Spleen (tissue), 7 donors: ENCODE measurements around the gene ARAP3.

ENCODE experiments used
- POLR2A ChIP-seq, 3 donors: fragments of 450-650 bp; IDR thresholded peaks; one replicate each; pipeline ENCODE4 v1.5.1; 2017; ENCODE audit warnings: antibody characterized with exemption in 3 of 3, mild to moderate bottlenecking in 1 of 3
- TF ChIP-seq, protein P1 (sequence below), 11 experiments: fragments of 200-600 bp in 7 of 11; fragments of 450-650 bp in 4 of 11; sonication (generic) in 4 of 11; IDR thresholded peaks in 8 of 11; conservative IDR thresholded peaks in 3 of 11; 1 replicate in 7 of 11; 2 replicates in 4 of 11; pipeline versions ENCODE4 v1.4.0 to v1.8.0; 2016 to 2021; ENCODE audit warnings: antibody characterized with exemption in 11 of 11, inconsistent platforms in 4 of 11, mild to moderate bottlenecking in 1 of 11
- donor health status: DM: no; HTN: no; CAD: no; lungs with moderate emphysema.
- donor health status: DM: no; HTN: no; CAD: no.
- donor health status: DM: no; HTN: no; CAD: no.

GRCh38 chr5:141674747-141675146 is 7.3 kb downstream of the ARAP3 start:
- TF ChIP-seq, protein P1, sequence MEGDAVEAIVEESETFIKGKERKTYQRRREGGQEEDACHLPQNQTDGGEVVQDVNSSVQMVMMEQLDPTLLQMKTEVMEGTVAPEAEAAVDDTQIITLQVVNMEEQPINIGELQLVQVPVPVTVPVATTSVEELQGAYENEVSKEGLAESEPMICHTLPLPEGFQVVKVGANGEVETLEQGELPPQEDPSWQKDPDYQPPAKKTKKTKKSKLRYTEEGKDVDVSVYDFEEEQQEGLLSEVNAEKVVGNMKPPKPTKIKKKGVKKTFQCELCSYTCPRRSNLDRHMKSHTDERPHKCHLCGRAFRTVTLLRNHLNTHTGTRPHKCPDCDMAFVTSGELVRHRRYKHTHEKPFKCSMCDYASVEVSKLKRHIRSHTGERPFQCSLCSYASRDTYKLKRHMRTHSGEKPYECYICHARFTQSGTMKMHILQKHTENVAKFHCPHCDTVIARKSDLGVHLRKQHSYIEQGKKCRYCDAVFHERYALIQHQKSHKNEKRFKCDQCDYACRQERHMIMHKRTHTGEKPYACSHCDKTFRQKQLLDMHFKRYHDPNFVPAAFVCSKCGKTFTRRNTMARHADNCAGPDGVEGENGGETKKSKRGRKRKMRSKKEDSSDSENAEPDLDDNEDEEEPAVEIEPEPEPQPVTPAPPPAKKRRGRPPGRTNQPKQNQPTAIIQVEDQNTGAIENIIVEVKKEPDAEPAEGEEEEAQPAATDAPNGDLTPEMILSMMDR (IDR thresholded peaks at IDR 0.05 in 8 of 11, conservative IDR thresholded peaks at IDR 0.05 in 3 of 11), result no peak
- TF ChIP-seq POLR2A (IDR thresholded peaks at IDR 0.05), result no peak
